Measurements from ENCODE around the gene SFXN1.

The SFXN1 gene

GRCh38 chr5:175573493-175574269, 95.3 kb downstream of the SFXN1 start:
- Histone ChIP-seq H3K27me3 (ENCODE audit: control insufficient read depth, insufficient read depth, low read length) (peaks cover 9% of the 10 kb centered on the region), H3K4me3 (ENCODE audit: low read length) (no peak overlapping the region), H3K36me3 (ENCODE audit: control insufficient read depth, insufficient read depth, low read length) (no peaks in the 10 kb centered on the region), H3K4me1 (ENCODE audit: control insufficient read depth, insufficient read depth, low read length) (no peaks in the 10 kb centered on the region), H3K9ac (ENCODE audit: low read length) (no peak overlapping the region), H3K9me3 (ENCODE audit: control insufficient read depth, low read length) (no peaks in the 10 kb centered on the region)

GRCh38 chr5:175575301-175575700, 96.9 kb downstream of the SFXN1 start:
- H3K9ac ChIP-seq (ENCODE audit: low read length) = no peak overlapping the region
- no peaks in the 10 kb centered on the region for H3K36me3 ChIP-seq (ENCODE audit: control insufficient read depth, insufficient read depth, low read length)

GRCh38 chr5:175576096-175576495, 97.7 kb downstream of the SFXN1 start:
- H3K27me3 ChIP-seq (ENCODE audit: control insufficient read depth, insufficient read depth, low read length) = peaks cover 9% of the 10 kb centered on the region
- no peak overlapping the region for H3K4me3 ChIP-seq (ENCODE audit: low read length)
- H3K9ac ChIP-seq (ENCODE audit: low read length) = no peak overlapping the region

More at GRCh38 chr5:175575301-175575700, 96.9 kb downstream of the SFXN1 start:
- H3K4me3 ChIP-seq (ENCODE audit: low read length) = no peak overlapping the region
- H3K27me3 ChIP-seq (ENCODE audit: control insufficient read depth, insufficient read depth, low read length) = peaks cover 9% of the 10 kb centered on the region
- H3K4me1 ChIP-seq (ENCODE audit: control insufficient read depth, insufficient read depth, low read length) = no peaks in the 10 kb centered on the region
- no peaks in the 10 kb centered on the region for H3K9me3 ChIP-seq (ENCODE audit: control insufficient read depth, low read length)

GRCh38 chr5:175576591-175576990, 98.2 kb downstream of the SFXN1 start:
- H3K36me3 ChIP-seq (ENCODE audit: control insufficient read depth, insufficient read depth, low read length) = no peaks in the 10 kb centered on the region
- no peak overlapping the region for H3K9ac ChIP-seq (ENCODE audit: low read length)
- no peaks in the 10 kb centered on the region for H3K9me3 ChIP-seq (ENCODE audit: control insufficient read depth, low read length)
- H3K4me3 ChIP-seq (ENCODE audit: low read length) = no peak overlapping the region
- H3K27me3 ChIP-seq (ENCODE audit: control insufficient read depth, insufficient read depth, low read length) = peaks cover 9% of the 10 kb centered on the region
- H3K4me1 ChIP-seq (ENCODE audit: control insufficient read depth, insufficient read depth, low read length) = no peaks in the 10 kb centered on the region

More at GRCh38 chr5:175576096-175576495, 97.7 kb downstream of the SFXN1 start:
- no peaks in the 10 kb centered on the region for H3K9me3 ChIP-seq (ENCODE audit: control insufficient read depth, low read length)
- H3K36me3 ChIP-seq (ENCODE audit: control insufficient read depth, insufficient read depth, low read length) = no peaks in the 10 kb centered on the region
- no peaks in the 10 kb centered on the region for H3K4me1 ChIP-seq (ENCODE audit: control insufficient read depth, insufficient read depth, low read length)

Data from mucosa of stomach (tissue), 1 donor.